ENCODE data around the gene CSMD2.

CSMD2 gene

GRCh38 chr1:33725037-33725436, 440.0 kb downstream of the CSMD2 start:
- no peaks in the 10 kb centered on the region for H3K36me3 ChIP-seq (ENCODE audit: low read length)
- no peak overlapping the region for H3K4me2 ChIP-seq (ENCODE audit: low read depth, low read length, poor library complexity, severe bottlenecking)
- TF ChIP-seq, protein P1, sequence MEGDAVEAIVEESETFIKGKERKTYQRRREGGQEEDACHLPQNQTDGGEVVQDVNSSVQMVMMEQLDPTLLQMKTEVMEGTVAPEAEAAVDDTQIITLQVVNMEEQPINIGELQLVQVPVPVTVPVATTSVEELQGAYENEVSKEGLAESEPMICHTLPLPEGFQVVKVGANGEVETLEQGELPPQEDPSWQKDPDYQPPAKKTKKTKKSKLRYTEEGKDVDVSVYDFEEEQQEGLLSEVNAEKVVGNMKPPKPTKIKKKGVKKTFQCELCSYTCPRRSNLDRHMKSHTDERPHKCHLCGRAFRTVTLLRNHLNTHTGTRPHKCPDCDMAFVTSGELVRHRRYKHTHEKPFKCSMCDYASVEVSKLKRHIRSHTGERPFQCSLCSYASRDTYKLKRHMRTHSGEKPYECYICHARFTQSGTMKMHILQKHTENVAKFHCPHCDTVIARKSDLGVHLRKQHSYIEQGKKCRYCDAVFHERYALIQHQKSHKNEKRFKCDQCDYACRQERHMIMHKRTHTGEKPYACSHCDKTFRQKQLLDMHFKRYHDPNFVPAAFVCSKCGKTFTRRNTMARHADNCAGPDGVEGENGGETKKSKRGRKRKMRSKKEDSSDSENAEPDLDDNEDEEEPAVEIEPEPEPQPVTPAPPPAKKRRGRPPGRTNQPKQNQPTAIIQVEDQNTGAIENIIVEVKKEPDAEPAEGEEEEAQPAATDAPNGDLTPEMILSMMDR (IDR thresholded peaks at IDR 0.05; ENCODE audit: insufficient read depth, low read length, poor library complexity, severe bottlenecking) = no peak
- no peak for TF ChIP-seq EZH2phosphoT487 (conservative IDR thresholded peaks at IDR 0.05; ENCODE audit: low read length)
- no peaks in the 10 kb centered on the region for H3K9me3 ChIP-seq (ENCODE audit: insufficient read depth, low read length)
- no peaks in the 10 kb centered on the region for H3K79me2 ChIP-seq (ENCODE audit: insufficient read depth, low read length)
- no peak overlapping the region for H2AFZ ChIP-seq (ENCODE audit: low read depth, low read length, severe bottlenecking)
- H3K9me2 ChIP-seq (replicated peaks; ENCODE audit: insufficient read depth, low read length) = no peaks in the 10 kb centered on the region
- H3F3A ChIP-seq (ENCODE audit: insufficient read depth) = no peaks in the 10 kb centered on the region
- H3K4me3 ChIP-seq (ENCODE audit: insufficient read depth, low read length, poor library complexity, severe bottlenecking) = no peak overlapping the region
- no peaks in the 10 kb centered on the region for H4K20me1 ChIP-seq (ENCODE audit: low read depth, low read length)
- no peaks in the 10 kb centered on the region for H3K27me3 ChIP-seq (ENCODE audit: low read length)
- H3K27ac ChIP-seq (ENCODE audit: low read depth, low read length) = no peak overlapping the region
- H3K9ac ChIP-seq (ENCODE audit: low read length) = no peak overlapping the region

DNA sequence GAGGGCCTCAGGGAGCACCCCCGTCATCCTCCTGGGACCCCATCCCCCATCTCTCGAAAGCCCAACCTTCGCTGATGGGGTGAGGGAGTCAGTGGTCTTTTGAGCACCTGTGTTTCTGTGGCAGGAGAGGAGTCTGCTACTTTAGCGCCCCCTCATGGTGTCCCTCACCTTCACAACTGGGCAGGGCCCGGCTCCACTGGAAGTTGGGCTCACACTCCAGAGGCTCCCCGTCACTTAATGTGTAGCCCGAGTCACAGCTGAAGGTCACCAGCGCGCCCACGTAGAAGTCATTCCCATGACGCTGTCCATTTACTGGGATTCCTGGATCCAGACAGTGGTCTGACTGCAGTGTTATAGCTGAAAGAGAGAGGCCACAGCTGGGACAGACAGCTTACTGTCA, 440.7 kb downstream of the CSMD2 start:
- TF ChIP-seq, protein P1 (IDR thresholded peaks at IDR 0.05; ENCODE audit: insufficient read depth, low read length, poor library complexity, severe bottlenecking) = no peak
- TF ChIP-seq EZH2phosphoT487 (conservative IDR thresholded peaks at IDR 0.05; ENCODE audit: low read length) = no peak
- no peak overlapping the region for H3K4me2 ChIP-seq (ENCODE audit: low read depth, low read length, poor library complexity, severe bottlenecking)
- no peak overlapping the region for H3K27ac ChIP-seq (ENCODE audit: low read depth, low read length)
- H2AFZ ChIP-seq (ENCODE audit: low read depth, low read length, severe bottlenecking) = no peak overlapping the region
- H3K36me3 ChIP-seq (ENCODE audit: low read length) = no peaks in the 10 kb centered on the region
- no peak overlapping the region for H3K9ac ChIP-seq (ENCODE audit: low read length)
- no peaks in the 10 kb centered on the region for H3K9me2 ChIP-seq (replicated peaks; ENCODE audit: insufficient read depth, low read length)
- no peaks in the 10 kb centered on the region for H4K20me1 ChIP-seq (ENCODE audit: low read depth, low read length)
- no peaks in the 10 kb centered on the region for H3K27me3 ChIP-seq (ENCODE audit: low read length)
- no peaks in the 10 kb centered on the region for H3K79me2 ChIP-seq (ENCODE audit: insufficient read depth, low read length)
- H3K9me3 ChIP-seq (ENCODE audit: insufficient read depth, low read length) = no peaks in the 10 kb centered on the region
- H3F3A ChIP-seq (ENCODE audit: insufficient read depth) = no peaks in the 10 kb centered on the region
- H3K4me3 ChIP-seq (ENCODE audit: insufficient read depth, low read length, poor library complexity, severe bottlenecking) = no peak overlapping the region

- H3K4me3 ChIP-seq (ENCODE audit: insufficient read depth, low read length, poor library complexity, severe bottlenecking) = no peak overlapping the region
- no peak for TF ChIP-seq EZH2phosphoT487 (conservative IDR thresholded peaks at IDR 0.05; ENCODE audit: low read length)
- TF ChIP-seq, protein P1 (IDR thresholded peaks at IDR 0.05; ENCODE audit: insufficient read depth, low read length, poor library complexity, severe bottlenecking) = no peak
- no peaks in the 10 kb centered on the region for H3F3A ChIP-seq (ENCODE audit: insufficient read depth)
- H3K36me3 ChIP-seq (ENCODE audit: low read length) = no peaks in the 10 kb centered on the region
- H3K27me3 ChIP-seq (ENCODE audit: low read length) = no peaks in the 10 kb centered on the region
- no peaks in the 10 kb centered on the region for H4K20me1 ChIP-seq (ENCODE audit: low read depth, low read length)
- H2AFZ ChIP-seq (ENCODE audit: low read depth, low read length, severe bottlenecking) = no peak overlapping the region
- no peak overlapping the region for H3K27ac ChIP-seq (ENCODE audit: low read depth, low read length)
- no peaks in the 10 kb centered on the region for H3K79me2 ChIP-seq (ENCODE audit: insufficient read depth, low read length)
- H3K9me2 ChIP-seq (replicated peaks; ENCODE audit: insufficient read depth, low read length) = no peaks in the 10 kb centered on the region
- no peaks in the 10 kb centered on the region for H3K9me3 ChIP-seq (ENCODE audit: insufficient read depth, low read length)
- H3K4me2 ChIP-seq (ENCODE audit: low read depth, low read length, poor library complexity, severe bottlenecking) = no peak overlapping the region
- H3K9ac ChIP-seq (ENCODE audit: low read length) = no peak overlapping the region
These were observed 441.8 kb downstream of the CSMD2 start for GRCh38 chr1:33723251-33723650.
